Stimulated activated CD8-positive, alpha-beta memory T cell treated with anti-CD3 and anti-CD28 coated beads, Interleukin-4, amount 100 ng/mL, for 1 hour (primary cell): Measurements from ENCODE around the gene ERF.
A peak's percentile ranks its signal among the peaks of the same experiment; 100 is the strongest.

ENCODE experiments used
- DNase-seq, 2 donors: peaks; one replicate each; pipeline ENCODE4 v3.0.0-alpha.2; 2020; ENCODE audit warnings: low read depth in 2 of 2, low spot score in 1 of 2

The ERF gene

GRCh38 chr19:42254089-42254849 lies 659 bp downstream of the ERF start:
- peak; percentile 49 to 63 for DNase-seq

GRCh38 chr19:42253245-42254088 lies 1.5 kb downstream of the ERF start:
- peak; percentile 24 to 26 for DNase-seq

DNA sequence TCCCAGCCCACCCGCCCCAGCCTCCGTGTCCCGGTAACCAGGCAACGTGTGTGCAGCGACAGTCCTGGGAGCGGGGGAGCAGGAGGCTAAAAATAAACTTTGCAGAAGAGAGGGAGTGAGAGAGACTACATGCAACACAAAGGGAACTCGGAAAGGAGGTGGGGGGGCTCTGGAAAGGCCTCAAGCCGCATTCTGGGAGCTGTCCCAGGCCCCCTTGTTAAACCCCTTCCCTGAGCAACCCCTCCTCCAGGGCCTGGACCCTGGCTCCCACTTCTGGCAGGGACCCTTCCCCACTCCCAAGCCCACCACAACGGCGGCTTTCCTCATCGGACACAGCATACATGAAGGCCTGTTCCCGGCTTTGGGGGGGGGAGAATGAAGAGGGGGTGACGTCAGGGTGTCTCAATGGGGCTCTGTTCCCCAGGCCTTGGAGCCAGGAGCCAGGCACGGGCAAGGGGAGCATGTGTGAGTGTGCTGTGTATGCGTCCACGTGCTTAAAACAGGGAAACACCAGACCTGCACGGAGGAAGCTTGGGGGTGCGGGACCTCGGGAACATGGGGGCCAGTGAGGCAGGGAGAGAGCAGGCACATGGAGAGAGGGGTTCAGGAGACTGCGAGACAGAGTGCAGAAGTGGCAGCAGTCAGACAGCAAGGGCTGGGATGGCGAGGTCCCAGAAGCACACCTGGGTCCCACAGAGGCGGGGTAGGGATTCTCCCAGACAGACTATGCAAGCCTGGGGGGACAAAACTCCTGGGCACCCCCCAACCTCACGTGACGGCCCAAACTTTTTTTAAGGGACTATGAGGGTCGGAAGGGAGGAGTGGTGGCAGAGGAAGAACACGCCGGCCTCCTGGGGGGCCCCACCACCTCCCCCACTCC lies 2.3 kb downstream of the ERF start:
- DNase-seq, result no peak

DNA sequence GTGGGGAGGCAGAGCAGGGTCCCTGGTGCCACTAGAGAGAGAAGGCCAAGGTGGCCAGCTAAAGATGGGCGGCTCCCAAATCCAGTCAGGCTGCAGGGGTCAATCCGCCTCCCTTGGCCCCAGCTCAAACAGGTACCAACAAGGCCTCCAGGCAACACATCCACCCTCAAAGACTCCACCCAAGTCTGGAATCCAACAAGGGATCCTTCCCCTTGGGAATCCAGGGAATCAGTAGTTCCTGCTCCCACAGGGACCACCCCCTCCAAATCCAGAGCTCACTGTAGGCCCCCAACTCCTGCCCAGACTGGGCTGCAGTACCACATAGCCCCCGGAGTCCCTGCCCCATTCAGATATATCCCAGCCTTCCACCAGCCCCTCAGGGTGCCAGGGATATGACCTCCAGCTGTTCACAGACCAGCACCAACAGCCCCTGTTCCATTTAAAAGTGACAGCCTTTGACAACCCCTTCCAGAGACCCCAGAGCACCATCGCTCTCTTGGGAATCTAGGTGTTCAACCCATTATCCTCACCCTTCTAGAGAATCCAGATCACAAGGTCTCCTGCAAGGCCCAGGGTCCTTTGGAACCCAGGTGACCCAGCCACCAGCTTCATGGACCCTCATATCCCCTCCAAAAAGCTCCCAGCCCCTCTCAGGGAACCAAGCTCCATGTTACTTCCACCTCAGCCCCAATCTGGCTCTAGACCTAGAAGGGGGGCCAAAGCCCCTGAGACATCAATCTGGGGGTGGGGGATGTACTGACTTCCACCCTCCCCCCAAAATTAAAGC lies 3.2 kb downstream of the ERF start:
- DNase-seq, result no peak

DNA sequence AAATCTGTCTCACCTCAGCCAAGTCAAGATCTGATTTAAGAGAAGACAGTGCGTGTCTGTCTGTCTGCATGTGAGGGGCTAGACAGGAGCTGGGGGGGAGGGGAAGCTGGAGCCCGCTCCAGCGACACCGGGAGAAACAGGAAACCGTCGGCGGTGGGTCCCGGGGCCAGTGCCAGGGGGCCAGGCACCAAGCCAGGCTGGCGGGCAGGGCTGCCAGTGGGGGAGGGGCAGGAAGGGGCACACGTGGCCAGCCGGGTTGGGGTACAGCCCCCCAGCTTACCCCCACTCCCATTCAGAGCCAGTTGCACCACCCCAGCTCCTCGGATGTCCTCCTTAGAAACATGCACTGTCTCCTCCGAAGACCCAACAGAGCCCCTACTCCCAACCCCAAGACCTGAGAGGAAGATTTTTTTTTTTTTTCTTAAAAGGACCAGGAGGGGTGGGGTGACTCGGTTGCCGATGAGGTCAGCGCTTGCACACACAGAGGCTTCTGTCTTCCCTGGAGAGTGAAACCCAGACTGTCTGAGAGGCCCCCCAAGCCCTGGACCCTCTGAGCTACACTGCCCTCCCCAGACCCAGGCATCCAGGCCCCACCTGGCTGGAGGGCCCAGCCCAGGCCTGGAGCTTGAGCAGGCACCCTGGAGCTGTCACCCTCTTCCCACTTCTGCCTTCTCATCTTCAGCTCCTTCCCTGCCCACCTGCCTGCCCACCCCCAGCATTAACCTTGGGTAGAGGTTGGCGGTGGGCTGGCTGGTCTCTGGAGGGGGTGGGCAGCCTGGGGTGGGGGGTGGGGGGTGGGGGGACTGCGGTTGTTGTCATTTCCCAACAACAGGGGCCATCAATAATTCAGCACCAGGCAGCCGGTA lies 4.0 kb downstream of the ERF start:
- no peak for DNase-seq

- no peak for DNase-seq
Observed at GRCh38 chr19:42250183-42250665, 4.7 kb downstream of the ERF start.

GRCh38 chr19:42249769-42250168 lies 5.2 kb downstream of the ERF start:
- DNase-seq, result no peak

DNA sequence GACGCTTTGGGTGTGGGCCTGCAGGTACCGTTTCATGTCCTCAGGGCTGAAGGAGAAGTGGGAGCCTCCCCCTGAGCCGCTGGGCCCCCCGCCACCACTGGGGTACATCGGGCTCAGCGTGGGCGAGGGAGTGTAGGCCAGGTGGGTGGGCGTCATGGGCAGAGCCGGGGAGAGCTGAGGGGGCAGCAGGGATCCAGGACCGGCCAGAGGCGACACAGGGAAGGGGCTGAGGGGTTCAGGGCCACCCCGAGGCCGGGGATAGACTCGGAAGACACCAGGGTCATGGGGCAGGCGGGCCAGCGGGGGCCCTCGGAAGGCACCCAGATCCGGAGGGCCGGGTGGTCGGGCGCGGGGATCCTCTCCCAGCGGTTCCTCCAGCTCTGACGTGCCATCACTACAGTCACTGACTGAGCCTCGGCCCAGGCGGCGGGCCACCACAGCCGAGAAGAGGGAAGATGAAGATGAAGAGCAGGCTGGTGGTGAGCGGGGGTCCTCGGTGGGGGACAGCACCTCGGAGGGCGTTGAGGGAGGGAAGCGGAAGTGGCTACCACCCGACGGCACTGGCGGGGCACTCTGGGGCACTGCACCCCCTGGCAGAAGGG lies 5.7 kb downstream of the ERF start:
- no peak for DNase-seq

DNA sequence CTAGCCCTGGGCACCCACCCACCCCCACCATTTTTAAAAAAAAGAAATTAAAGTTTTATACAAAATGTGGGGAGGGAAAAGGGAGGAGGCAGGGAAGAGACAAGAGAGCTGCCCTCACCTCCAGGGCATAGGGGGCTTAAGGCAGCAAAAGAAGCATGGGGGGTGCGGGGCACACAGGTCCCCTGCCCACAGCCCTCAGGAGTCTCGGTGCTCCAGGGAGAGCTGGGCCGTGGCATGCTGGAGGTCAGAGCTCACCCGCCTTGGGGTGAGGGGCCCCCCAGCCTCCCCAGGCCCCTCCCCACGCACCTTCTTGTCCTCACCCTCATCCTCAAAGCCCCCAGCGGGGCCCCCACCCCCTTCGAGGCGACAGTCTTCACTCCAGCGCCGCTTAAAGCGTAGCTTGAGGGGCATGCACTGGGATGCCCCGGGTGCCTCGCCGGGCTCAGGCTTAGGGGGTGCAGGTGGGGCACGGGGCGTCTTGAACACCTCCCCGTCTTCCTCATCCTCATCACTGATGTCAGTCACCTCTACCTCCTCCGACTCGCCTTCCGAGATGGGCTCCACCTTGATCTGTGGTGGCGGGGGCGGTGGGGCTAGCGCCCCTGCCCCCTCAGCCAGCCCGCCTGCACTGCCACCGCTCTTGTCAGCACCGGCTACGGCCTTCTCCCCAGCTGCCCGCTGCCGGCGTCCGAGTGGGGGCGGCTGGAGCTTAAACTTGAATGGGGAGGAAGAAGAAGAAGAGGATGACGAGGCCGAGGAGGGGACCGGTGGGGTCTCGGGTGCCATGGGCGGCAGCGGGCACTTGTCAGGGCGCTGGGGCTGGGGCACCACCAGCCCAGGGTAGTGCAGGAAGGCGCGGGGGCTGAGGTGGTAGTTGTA lies 6.4 kb downstream of the ERF start:
- no peak for DNase-seq

DNA sequence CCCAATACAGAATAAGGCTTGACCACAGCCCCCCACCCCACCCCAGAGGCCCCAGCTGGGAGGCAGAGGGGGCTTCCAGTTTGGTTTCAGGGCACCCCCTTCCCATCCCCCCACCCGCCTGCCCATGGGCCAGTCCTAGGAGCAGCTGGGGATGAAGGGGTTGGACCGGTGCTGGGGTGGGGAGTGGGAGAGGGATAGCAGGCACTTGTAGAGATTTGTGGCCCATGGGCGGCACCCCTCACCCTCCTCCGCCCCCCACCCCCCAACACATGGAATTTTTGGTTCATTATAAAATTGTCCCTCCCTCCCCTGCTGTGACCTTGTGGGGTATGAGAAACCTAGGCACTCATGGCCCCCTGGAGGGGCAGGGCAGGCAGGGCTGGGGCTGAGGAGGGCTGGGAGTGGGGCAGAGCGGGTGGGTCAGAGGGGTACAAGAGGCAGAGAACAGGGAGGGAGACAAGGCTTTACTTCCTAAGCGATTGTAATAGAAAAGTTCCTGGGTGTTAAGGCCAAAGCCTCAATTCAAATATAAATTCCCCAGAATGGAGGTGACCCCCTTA lies 7.2 kb downstream of the ERF start:
- no peak for DNase-seq

DNA sequence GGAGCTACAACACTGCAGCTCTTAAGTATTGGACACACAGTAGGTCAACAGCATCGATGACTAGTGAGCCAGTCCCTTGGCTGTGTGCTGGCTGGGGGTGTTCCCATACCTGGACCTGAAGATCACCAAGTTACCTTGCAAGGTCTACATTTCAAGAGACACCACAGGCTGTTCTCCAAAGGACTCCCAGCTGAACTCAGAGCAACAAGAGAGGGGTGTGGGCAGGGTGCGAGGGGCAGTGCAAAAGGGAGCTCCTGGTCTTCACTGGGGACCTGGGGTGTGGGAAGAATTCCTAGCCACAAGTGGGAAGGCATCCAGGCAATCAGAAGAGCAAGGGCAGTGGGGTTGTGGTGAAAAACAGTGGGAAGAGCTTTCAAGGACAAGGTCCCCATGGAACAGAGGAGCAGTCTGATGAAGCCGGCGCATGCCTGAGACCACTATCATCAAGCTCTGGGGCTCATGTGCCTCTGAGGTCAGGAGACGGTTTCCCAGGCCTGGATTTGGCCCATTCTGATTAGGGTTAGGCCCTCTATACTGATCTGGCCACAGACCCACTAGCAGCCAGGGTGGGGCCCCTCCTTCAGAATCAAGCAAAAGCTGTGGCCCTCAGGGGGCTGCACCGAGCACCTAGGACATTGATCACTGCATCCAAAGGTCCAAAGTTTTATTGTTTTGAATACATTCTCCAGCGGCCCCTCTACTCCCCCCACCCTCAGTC lies 7.8 kb downstream of the ERF start:
- DNase-seq, result no peak

- DNase-seq, result no peak
Observed at GRCh38 chr19:42246143-42246921, 8.6 kb downstream of the ERF start.

- no peak for DNase-seq
Observed at GRCh38 chr19:42245231-42245630, 9.7 kb downstream of the ERF start.

DNA sequence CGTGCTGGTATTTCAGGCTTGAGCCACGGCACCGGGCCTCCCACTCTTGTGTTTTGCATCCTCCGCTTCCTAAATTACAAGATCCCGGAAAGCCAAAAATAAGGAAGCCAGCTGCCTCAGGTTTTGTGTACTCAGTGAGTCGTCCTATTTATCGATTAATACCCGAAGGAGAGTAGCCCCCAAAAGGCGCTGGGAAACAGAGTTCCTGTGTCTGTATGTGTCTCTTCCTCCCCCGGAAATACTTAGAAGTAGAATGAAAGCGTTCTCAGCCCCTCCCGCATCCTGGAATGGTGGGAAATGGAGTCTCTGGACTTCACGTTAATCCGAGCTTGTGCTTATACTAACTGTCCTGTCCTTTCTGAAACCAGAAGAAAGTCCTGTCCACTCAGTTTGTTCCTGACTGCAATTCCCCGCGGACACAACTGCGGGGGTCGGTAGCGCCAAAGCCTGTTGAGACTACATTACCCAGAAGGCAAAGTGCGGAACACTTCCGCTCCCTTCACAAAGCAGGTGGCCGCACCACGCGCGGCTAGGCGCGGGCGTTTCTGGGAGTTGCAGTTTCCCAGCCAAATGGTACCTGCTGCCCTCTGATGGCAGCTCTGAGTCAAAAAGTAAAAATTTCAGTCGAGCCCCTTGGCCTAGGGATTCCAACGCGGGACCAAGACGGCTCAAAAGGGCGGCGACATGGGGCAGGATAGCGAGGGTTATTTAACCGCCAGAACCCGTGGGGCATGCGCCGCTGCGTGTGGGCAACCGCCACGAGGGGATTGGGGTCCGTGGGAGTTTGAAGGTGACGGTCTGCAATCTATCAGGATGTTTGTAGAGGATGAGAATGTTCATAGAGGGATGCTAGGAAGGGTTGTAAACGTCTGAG lies 10.3 kb downstream of the ERF start:
- peak; percentile 72 to 85 for DNase-seq
